ENCODE data around the gene GSTM5. TPM values are rescaled to one million over a fixed set of nuclear protein-coding genes. Genes with fewer than 3 reads are reported as not detected.

Gene GSTM5
- not detected in 5 replicates for total RNA-seq (2022; extraction: Qiagen RNA extraction; ENCODE audit: low read depth)

DNA sequence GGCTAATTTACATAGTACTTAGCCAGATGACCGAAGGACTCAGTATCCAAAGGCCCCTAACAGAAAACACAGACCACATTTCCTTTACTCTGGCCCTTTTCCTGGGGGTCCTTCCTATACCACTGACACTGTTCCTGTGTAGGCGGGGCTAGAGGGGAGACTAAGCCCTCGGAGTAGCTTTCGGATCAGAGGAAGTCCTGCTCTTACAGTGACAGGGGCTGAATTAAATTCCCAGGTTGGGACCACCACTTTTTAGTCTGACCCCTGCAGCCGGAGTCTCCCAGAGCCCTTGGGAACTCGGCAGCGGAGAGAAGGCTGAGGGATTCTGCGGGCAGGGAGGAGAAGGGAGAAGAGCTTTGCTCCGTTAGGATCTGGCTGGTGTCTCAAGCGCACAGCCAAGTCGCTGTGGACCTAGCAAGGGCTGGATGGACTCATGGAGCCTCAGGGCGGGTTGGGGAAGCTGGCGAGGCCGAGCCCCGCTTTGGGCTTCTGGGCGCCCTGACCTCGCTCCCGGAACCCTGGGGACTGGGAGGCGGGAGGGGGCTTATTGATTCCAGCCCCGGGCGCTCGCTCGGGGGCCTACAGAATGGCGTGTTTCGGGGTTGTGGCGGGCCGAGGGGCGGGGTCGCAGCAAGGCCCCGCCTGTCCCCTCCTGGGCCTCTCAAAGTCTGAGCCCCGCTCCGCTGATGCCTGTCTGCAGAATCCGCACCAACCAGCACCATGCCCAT, at the start of gene GSTM5:
TSS of gene GSTM5 (plus strand) at position 659 of the 728 bp plus-strand sequence. CDS start at position 721, 62 bp downstream.

DNA sequence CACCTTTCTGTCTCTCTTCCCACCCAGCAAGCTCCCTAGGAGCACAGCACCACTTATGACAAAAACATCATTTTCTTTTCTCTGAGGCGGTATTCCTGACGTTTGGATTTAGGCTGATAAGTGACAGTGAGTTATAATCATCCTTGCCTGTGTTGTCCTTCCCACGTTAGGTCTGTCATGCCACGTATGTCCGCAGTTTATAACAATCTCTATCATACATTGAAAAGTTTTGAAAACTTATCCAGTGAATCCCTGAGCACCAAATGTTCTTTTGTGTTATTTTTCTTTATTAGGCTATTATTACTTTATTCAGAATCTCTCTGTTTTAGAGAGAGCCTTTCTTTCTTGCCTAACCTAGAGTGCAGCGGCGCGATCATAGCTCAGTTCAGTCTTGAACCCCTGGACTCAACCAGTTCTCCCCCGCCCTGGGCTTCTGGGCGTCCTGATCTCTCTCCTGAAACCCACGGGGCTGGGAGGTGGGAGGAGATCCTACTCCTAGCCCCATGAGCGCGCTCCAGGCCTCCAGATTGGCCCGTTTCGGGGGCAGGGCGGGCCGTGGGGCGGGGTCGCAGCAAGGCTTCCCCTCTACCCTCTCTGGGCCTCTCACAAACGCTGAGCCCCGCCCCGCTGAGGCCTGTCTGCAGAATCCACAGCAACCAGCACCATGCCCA, 44.5 kb upstream of the GSTM5 start, which contains the start of gene GSTM2:
TSS of gene GSTM2 (plus strand) at position 606 of the 671 bp plus-strand sequence. CDS start at position 665, 59 bp downstream.

DNA sequence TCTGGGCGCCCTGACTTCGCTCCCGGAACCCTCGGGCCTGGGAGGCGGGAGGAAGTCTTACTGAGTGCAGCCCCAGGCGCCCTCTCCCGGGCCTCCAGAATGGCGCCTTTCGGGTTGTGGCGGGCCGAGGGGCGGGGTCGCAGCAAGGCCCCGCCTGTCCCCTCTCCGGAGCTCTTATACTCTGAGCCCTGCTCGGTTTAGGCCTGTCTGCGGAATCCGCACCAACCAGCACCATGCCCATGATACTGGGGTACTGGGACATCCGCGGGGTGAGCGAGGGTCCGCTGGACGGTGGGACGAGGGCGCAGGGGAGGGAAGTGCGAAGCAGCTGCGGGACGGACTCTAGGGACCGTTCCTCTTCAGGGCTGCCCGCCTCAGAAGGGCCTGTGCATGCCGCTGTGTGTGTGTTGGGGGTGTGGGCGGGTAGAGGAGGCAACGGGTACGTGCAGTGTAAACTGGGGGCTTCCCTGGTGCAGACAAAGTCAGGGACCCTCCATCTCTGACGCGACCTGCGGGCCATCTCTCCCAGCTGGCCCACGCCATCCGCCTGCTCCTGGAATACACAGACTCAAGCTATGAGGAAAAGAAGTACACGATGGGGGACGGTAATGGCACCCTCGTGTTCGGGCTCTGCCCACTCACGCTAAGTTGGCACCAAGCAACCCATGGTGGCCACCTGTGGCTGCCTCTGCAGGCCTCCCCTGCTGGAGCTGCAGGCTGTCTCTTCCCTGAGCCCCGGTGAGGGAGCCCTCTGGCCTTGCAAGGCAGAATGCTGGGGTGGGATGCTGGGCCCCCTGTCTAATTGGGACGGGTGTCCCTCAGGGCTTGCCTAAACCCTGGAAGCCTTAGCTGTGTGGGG, 24.2 kb upstream of the GSTM5 start, which contains the start of gene GSTM1:
TSS of gene GSTM1 (plus strand) at position 177 of the 859 bp plus-strand sequence. CDS start at position 234, 57 bp downstream.

DNA sequence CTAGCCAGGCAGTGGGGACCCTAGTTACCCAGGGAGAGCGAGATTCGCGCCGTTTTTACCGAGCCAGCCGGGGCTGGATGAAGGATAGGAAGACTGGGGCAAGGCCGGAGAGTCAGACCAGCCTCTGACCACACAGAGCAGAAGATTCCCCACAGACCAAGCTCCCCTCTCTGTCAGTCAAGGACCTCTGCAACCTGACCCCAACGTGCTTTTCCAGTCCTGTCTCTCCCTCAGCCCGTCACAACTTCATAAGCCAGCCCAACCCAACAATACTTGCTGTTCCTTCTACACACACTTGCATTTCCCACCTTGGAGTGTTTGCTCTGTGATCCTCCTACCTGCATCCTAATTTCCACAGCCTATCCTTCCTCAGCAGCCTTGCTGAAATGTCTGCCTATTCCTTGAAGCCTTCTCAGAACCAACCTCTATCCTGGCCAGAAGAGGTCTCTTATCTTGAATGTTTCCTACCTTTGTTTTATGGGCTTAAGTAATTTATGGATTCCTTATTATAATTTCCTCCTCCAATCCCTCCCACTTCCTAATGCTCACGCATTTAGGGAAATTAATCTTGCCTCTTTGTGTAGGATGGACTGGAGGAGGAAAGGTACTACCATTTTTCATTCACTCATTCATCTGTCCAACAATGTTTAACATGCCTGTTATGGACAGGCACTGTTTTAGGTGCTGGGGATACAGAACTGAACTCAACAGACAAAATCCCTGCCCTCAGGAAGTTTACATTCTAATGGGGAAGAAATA, 28.7 kb downstream of the GSTM5 start, which contains the start of gene GSTM3:
TSS of gene GSTM3 (minus strand) at position 424 of the 759 bp plus-strand sequence. CDS start 751 bp downstream, outside the sequence.

DNA sequence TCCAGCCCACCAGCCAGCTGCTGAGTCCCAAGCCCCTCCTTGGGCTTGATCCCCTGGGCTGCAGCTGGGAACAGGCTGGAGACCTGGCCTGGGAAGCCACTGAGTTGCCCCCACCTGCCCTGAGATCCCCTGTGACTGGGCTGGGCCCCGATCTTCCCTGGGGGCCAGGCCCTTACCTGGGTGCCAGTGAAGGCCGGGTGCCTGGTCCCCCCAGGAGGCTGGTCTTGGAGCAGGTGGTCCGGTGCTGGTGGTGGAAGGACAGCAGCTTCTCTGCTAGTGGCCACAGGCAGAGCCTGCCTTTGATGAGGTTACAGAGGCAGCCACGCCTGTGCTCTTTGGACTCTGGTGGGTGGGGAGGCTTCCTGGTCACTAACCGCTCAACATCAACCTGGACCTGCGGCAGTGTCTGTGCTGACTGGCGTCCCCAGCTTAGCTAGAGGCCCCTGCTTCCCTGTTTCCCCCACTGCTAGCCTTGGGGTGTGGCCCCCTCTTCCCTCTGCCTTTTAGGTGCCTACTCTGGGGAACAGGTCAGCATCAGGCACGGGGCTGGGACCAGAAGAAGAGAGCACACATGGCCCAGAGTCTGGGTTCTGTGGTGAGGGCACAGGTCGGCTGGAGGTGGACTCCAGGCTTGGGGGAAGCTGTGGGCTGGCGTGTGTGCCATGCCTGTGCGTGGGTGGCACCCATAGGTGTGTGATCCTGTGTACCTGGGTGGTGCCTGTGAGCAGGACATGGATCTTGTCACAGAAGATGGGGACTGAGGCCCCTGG, 51.8 kb downstream of the GSTM5 start, which contains the start of gene EPS8L3:
TSS of gene EPS8L3 (minus strand) at position 278 of the 770 bp plus-strand sequence. CDS start 2,174 bp downstream, outside the sequence.

Other genes with a start within 250 kb of the GSTM5 start
- gene SYPL2, start 245.7 kb upstream of the GSTM5 start, total RNA-seq (2022; extraction: Qiagen RNA extraction; ENCODE audit: low read depth) = 0.06 to 0.13 TPM (median 0.10 TPM) in 4 of 5 replicates, not detected in the other
- gene ATXN7L2, start 228.3 kb upstream of the GSTM5 start, total RNA-seq (2022; extraction: Qiagen RNA extraction; ENCODE audit: low read depth) = 1.6 to 2.8 TPM (median 2.3 TPM) in 5 replicates
- gene CYB561D1, start 218.2 kb upstream of the GSTM5 start, total RNA-seq (2022; extraction: Qiagen RNA extraction; ENCODE audit: low read depth) = 3.5 to 5.0 TPM (median 4.4 TPM) in 5 replicates
- gene AMIGO1, start 202.5 kb upstream of the GSTM5 start, total RNA-seq (2022; extraction: Qiagen RNA extraction; ENCODE audit: low read depth) = 1.1 to 1.4 TPM (median 1.2 TPM) in 5 replicates
- not detected in 5 replicates for gene GPR61, start 172.4 kb upstream of the GSTM5 start, total RNA-seq (2022; extraction: Qiagen RNA extraction; ENCODE audit: low read depth)
- gene GNAI3, start 163.6 kb upstream of the GSTM5 start, total RNA-seq (2022; extraction: Qiagen RNA extraction; ENCODE audit: low read depth) = 2.8 to 5.3 TPM (median 5.1 TPM) in 5 replicates
- 0.23 to 0.30 TPM in 2 of 5 replicates, not detected in the others for gene GNAT2, start 92.6 kb upstream of the GSTM5 start, total RNA-seq (2022; extraction: Qiagen RNA extraction; ENCODE audit: low read depth)
- gene AMPD2, start 92.4 kb upstream of the GSTM5 start, total RNA-seq (2022; extraction: Qiagen RNA extraction; ENCODE audit: low read depth) = 24.4 to 31.6 TPM (median 29.2 TPM) in 5 replicates
- 8.5 to 10.0 TPM (median 9.6 TPM) in 5 replicates for gene GSTM4, start 56.2 kb upstream of the GSTM5 start, total RNA-seq (2022; extraction: Qiagen RNA extraction; ENCODE audit: low read depth)
- gene GSTM2, start 44.2 kb upstream of the GSTM5 start, total RNA-seq (2022; extraction: Qiagen RNA extraction; ENCODE audit: low read depth) = 3.0 to 4.6 TPM (median 3.9 TPM) in 5 replicates
- gene GSTM1, start 24.4 kb upstream of the GSTM5 start, total RNA-seq (2022; extraction: Qiagen RNA extraction; ENCODE audit: low read depth) = not detected in 5 replicates
- 22.5 to 32.1 TPM (median 24.6 TPM) in 5 replicates for gene GSTM3, start 28.8 kb downstream of the GSTM5 start, total RNA-seq (2022; extraction: Qiagen RNA extraction; ENCODE audit: low read depth)
- gene EPS8L3, start 51.7 kb downstream of the GSTM5 start, total RNA-seq (2022; extraction: Qiagen RNA extraction; ENCODE audit: low read depth) = 0.91 to 2.0 TPM (median 1.4 TPM) in 5 replicates
- 17.0 to 25.7 TPM (median 24.8 TPM) in 5 replicates for gene CSF1, start 198.6 kb downstream of the GSTM5 start, total RNA-seq (2022; extraction: Qiagen RNA extraction; ENCODE audit: low read depth)

Data from A549 treated with RU486 at 1 μM for 4 hours (cell line).